H1 (cell line): Measurements from ENCODE around the gene RIMBP2. TPM values are rescaled to one million over a fixed set of nuclear protein-coding genes. Genes with fewer than 3 reads are reported as not detected.

ENCODE experiments used
- CTCF ChIA-PET: fragments of 300-600 bp; sonication (Branson Sonifier 250); formaldehyde crosslinking; loops from one replicate; lab custom pipeline; 2021; ENCODE audit not compliant: partially characterized antibody; lab: Charles Lee
- POLR2A ChIA-PET: fragments of 300-600 bp; sonication (Branson Sonifier 250); formaldehyde crosslinking; loops from one replicate; lab custom pipeline; 2021; ENCODE audit warnings: inconsistent platforms; ENCODE audit not compliant: partially characterized antibody; lab: Charles Lee
- DNase-seq, 2 experiments: peaks; one replicate each; pipeline versions ENCODE4 v3.0.0 to v3.0.0-alpha.2; 2010 to 2022; ENCODE audit warnings: low spot score in 2 of 2, low read depth in 1 of 2, mixed read lengths in 1 of 2
- FAIRE-seq: peaks from 2 replicates; lab custom pipeline; 2011; peaks lifted over from hg19 to GRCh38; lab: Jason Lieb, UNC
- H2AFZ ChIP-seq: 2 replicates; pipeline ENCODE4 v1.8.1; 2012; ENCODE audit warnings: low read length, inconsistent platforms
- H2AK5ac ChIP-seq: 2 replicates; pipeline ENCODE4 v1.6.1; 2013; ENCODE audit warnings: low read depth, low read length
- H2BK120ac ChIP-seq: replicated peaks from 2 replicates; pipeline ENCODE3; 2013; ENCODE audit warnings: low read depth, low read length, inconsistent platforms
- H2BK12ac ChIP-seq: 2 replicates; pipeline ENCODE4 v1.6.1; 2013; ENCODE audit warnings: low read depth, low read length
- H2BK15ac ChIP-seq: 2 replicates; pipeline ENCODE4 v1.6.1; 2013; ENCODE audit warnings: low read length
- H2BK20ac ChIP-seq: 2 replicates; pipeline ENCODE4 v1.6.1; 2013; ENCODE audit warnings: low read length
- H2BK5ac ChIP-seq: 2 replicates; pipeline ENCODE4 v1.6.1; 2013; ENCODE audit warnings: low read depth, low read length
- H3K14ac ChIP-seq: 2 replicates; pipeline ENCODE4 v1.6.1; 2013; ENCODE audit warnings: inconsistent platforms; ENCODE audit not compliant: insufficient read length
- H3K18ac ChIP-seq: 2 replicates; pipeline ENCODE4 v1.6.1; 2013; ENCODE audit warnings: low read length; ENCODE audit errors: extremely low read depth
- H3K23ac ChIP-seq: 2 replicates; pipeline ENCODE4 v1.6.1; 2013; ENCODE audit warnings: inconsistent platforms; ENCODE audit not compliant: insufficient read length
- H3K23me2 ChIP-seq: 2 replicates; pipeline ENCODE4 v1.6.1; 2013; ENCODE audit warnings: low read depth, low read length
- H3K27ac ChIP-seq: 2 replicates; pipeline ENCODE4 v1.6.1; 2011; ENCODE audit warnings: low read depth, low read length, inconsistent platforms
- H3K27me3 ChIP-seq, 4 experiments: replicated peaks in 1 of 4; 1 replicate in 1 of 4; 2 replicates in 3 of 4; pipeline versions ENCODE4 v1.6.1 to v1.8.1; 2011 to 2013; ENCODE audit warnings: low read length in 3 of 4, mild to moderate bottlenecking in 3 of 4, inconsistent platforms in 2 of 4, mixed read lengths in 2 of 4, moderate library complexity in 1 of 4; ENCODE audit not compliant: control insufficient read depth in 3 of 4, insufficient read depth in 3 of 4; ENCODE audit errors: extremely low read depth in 1 of 4
- H3K36me3 ChIP-seq, 4 experiments: 2 replicates each; pipeline versions ENCODE4 v1.6.1 to v1.8.1; 2011 to 2013; ENCODE audit warnings: mild to moderate bottlenecking in 4 of 4, low read length in 3 of 4, moderate library complexity in 2 of 4, control low read depth in 1 of 4, inconsistent platforms in 1 of 4; ENCODE audit not compliant: insufficient read depth in 4 of 4, control insufficient read depth in 2 of 4
- H3K4ac ChIP-seq: replicated peaks from 2 replicates; pipeline ENCODE3; 2013; ENCODE audit warnings: low read length, low read depth, mixed read lengths, inconsistent platforms; ENCODE audit not compliant: insufficient read length
- H3K4me1 ChIP-seq, 4 experiments: replicated peaks in 1 of 4; 1 replicate in 1 of 4; 2 replicates in 3 of 4; pipeline versions ENCODE4 v1.6.1 to v1.8.1; 2011 to 2013; ENCODE audit warnings: low read length in 3 of 4, inconsistent platforms in 2 of 4, mixed read lengths in 1 of 4; ENCODE audit not compliant: insufficient read depth in 4 of 4, control insufficient read depth in 3 of 4
- H3K4me2 ChIP-seq, 2 experiments: 2 replicates each; pipeline versions ENCODE4 v1.6.1 to v1.8.1; 2011 to 2013; ENCODE audit warnings: low read depth in 2 of 2, low read length in 2 of 2, control low read depth in 1 of 2, inconsistent platforms in 1 of 2, mild to moderate bottlenecking in 1 of 2; ENCODE audit not compliant: insufficient read depth in 1 of 2
- H3K4me3 ChIP-seq, 4 experiments: fragments of 200-600, 300-600 bp in 1 of 4; sonication (generic), shearing (Covaris generic), sonication (Bioruptor Twin) in 1 of 4; 2 replicates each; pipeline versions ENCODE4 v1.5.1 to v1.8.1; 2011 to 2016; ENCODE audit warnings: low read length in 4 of 4, low read depth in 3 of 4, control low read depth in 2 of 4, inconsistent platforms in 2 of 4, mild to moderate bottlenecking in 2 of 4, mixed read lengths in 1 of 4, moderate library complexity in 1 of 4; ENCODE audit not compliant: insufficient read depth in 2 of 4; ENCODE audit errors: extremely low read depth in 1 of 4
- H3K56ac ChIP-seq: replicated peaks from 2 replicates; pipeline ENCODE3; 2013; ENCODE audit warnings: low read depth, mild to moderate bottlenecking, mixed read lengths, low read length, inconsistent platforms; ENCODE audit not compliant: insufficient read length
- H3K79me1 ChIP-seq: 2 replicates; pipeline ENCODE4 v1.6.1; 2013; ENCODE audit warnings: low read depth, low read length, control low read depth
- H3K79me2 ChIP-seq, 2 experiments: 2 replicates each; pipeline versions ENCODE4 v1.6.1 to v1.8.1; 2012 to 2013; ENCODE audit warnings: low read length in 2 of 2, mild to moderate bottlenecking in 2 of 2, inconsistent platforms in 1 of 2; ENCODE audit not compliant: insufficient read depth in 2 of 2, control insufficient read depth in 1 of 2
- H3K9ac ChIP-seq, 4 experiments: replicated peaks in 1 of 4; 1 replicate in 1 of 4; 2 replicates in 3 of 4; pipeline versions ENCODE4 v1.6.1 to v1.8.1; 2011 to 2013; ENCODE audit warnings: low read depth in 3 of 4, low read length in 3 of 4, control low read depth in 2 of 4, mild to moderate bottlenecking in 2 of 4, moderate library complexity in 2 of 4, inconsistent platforms in 1 of 4; ENCODE audit errors: extremely low read depth in 1 of 4
- H3K9me3 ChIP-seq, 2 experiments: 2 replicates each; pipeline versions ENCODE4 v1.6.1 to v1.8.1; 2012 to 2013; ENCODE audit warnings: mild to moderate bottlenecking in 2 of 2, moderate library complexity in 2 of 2, control low read depth in 1 of 2, inconsistent platforms in 1 of 2, low read depth in 1 of 2, low read length in 1 of 2, mixed read lengths in 1 of 2; ENCODE audit not compliant: insufficient read depth in 2 of 2
- H4K20me1 ChIP-seq, 2 experiments: replicated peaks in 1 of 2; 2 replicates each; pipeline versions ENCODE3 to v1.8.1; 2011 to 2013; ENCODE audit warnings: inconsistent platforms in 2 of 2, low read length in 2 of 2, mild to moderate bottlenecking in 1 of 2; ENCODE audit not compliant: insufficient read depth in 2 of 2, control insufficient read depth in 1 of 2
- H4K5ac ChIP-seq: 2 replicates; pipeline ENCODE4 v1.6.1; 2013; ENCODE audit warnings: low read length, low read depth, mixed read lengths, inconsistent platforms; ENCODE audit not compliant: insufficient read length
- H4K8ac ChIP-seq: 2 replicates; pipeline ENCODE4 v1.8.0; 2013; ENCODE audit warnings: mild to moderate bottlenecking, moderate library complexity, low read length, inconsistent platforms; ENCODE audit not compliant: insufficient read depth; ENCODE audit errors: extremely low read depth
- H4K91ac ChIP-seq: replicated peaks from 2 replicates; pipeline ENCODE3; 2013; ENCODE audit warnings: low read length, mixed read lengths, inconsistent platforms; ENCODE audit not compliant: insufficient read length
- CEBPB ChIP-seq: IDR thresholded peaks from 2 replicates; pipeline ENCODE4 v1.6.1; 2012; ENCODE audit warnings: low read depth, low read length
- KDM5A ChIP-seq: fragments of 200-600 bp; IDR thresholded peaks from 2 replicates; pipeline ENCODE4 v1.7.1; 2012; ENCODE audit warnings: mild to moderate bottlenecking, low read length, inconsistent platforms, mixed read lengths
- WGBS, 2 experiments: shearing (Covaris generic) in 1 of 2; methylation state at CpG; one replicate each; pipeline versions ENCODE4 v1.1.6 to v1.1.7; 2013 to 2015; ENCODE audit warnings: low lambda C conversion rate in 2 of 2, mixed read lengths in 2 of 2, inconsistent platforms in 1 of 2, low coverage in 1 of 2, missing lambda C conversion rate in 1 of 2; ENCODE audit not compliant: insufficient replicate concordance in 2 of 2, insufficient coverage in 1 of 2, insufficient read length in 1 of 2; ENCODE audit errors: extremely low coverage in 1 of 2, missing lambda C conversion rate in 1 of 2; 5-methylcytosine and 5-hydroxymethylcytosine counted together
- polyA plus RNA-seq, 7 experiments: library from polyadenylated mRNA; depleted of rRNA in 3 of 7; stranded (reverse) in 5 of 7; unstranded in 2 of 7; fragments of >200 nt in 5 of 7; fragments of 200-250 nt in 2 of 7; gene quantifications; 1 replicate in 5 of 7; 2 replicates in 1 of 7; 4 replicates in 1 of 7; pipeline versions ENCODE4 v1.2.1 to v1.2.3, GENCODE V29; 2011 to 2013; ENCODE audit warnings: missing spikeins in 2 of 7, mixed read lengths in 2 of 7
- total RNA-seq: library from RNA; stranded (reverse); fragmentation: NEBNext Ultra II Directional; extraction: Animal tissue kit (Norgen Biotek cat#: 25700); gene quantifications from 2 replicates; pipeline ENCODE4 v1.2.1, GENCODE V29; 2021

The RIMBP2 gene
- total and polyA plus RNA-seq, 2 of the 8 experiments (the other 6 are each of a cell fraction or from before 2014, with no cell fraction given): 0.18 to 0.65 TPM

- CTCF ChIA-PET: interaction anchor here (1.2 kb wide), 1 partner anchor 450 kb away, joined by 3 read pairs; no protein-coding TSS in a partner anchor
- no peak overlapping the region for H3K27ac ChIP-seq
- WGBS, 2 experiments: 74% methylated on average over 18 of the region's 19 CpGs; no CpG with 5 or more reads in 1 of the 2 experiments
Measured at GRCh38 chr12:130463818-130464670, 252.1 kb downstream of the RIMBP2 start.

More at GRCh38 chr12:130463818-130464670, 252.1 kb downstream of the RIMBP2 start:
- Histone ChIP-seq H2AFZ (no peak overlapping the region), H3K79me1 (no peaks in the 10 kb centered on the region), H4K5ac (no peak overlapping the region), H2BK5ac (no peak overlapping the region), H3K27me3 (no peaks in the 10 kb centered on the region), H2BK120ac (no peak overlapping the region), H3K4me2 (no peak overlapping the region), H3K18ac (no peak overlapping the region), H4K20me1 (no peaks in the 10 kb centered on the region), H4K91ac (no peak overlapping the region), H3K9me3 (no peaks in the 10 kb centered on the region), H2BK15ac (no peak overlapping the region), H3K36me3 (no peaks in the 10 kb centered on the region), H3K23me2 (no peaks in the 10 kb centered on the region), H3K4me3 (no peak overlapping the region), H3K4me1 (peaks cover 0 to 6% (median 0%) of the 10 kb centered on the region in 4 experiments; a peak in 1 of 7 replicates), H3K14ac (no peak overlapping the region), H3K79me2 (no peaks in the 10 kb centered on the region), H3K23ac (no peak overlapping the region), H3K4ac (no peak overlapping the region), H2BK20ac (no peak overlapping the region), H4K8ac (no peak overlapping the region), H3K56ac (no peak overlapping the region), H2BK12ac (no peak overlapping the region), H2AK5ac (peak overlapping the region; percentile 24; the same call in 1 of the 2 replicates), H3K9ac (no peak overlapping the region)
- no peak for FAIRE-seq
- POLR2A ChIA-PET: no interaction called here
- peak; percentile 67; the same call in 1 of the 2 replicates for TF ChIP-seq CEBPB
- TF ChIP-seq KDM5A: no peak
- no peak for DNase-seq
